Trophoblast cell (in vitro differentiated cells and primary cell): ENCODE data around the gene SPEG.

Source experiments
- DNase-seq, 2 donors: peaks; one replicate each; pipeline ENCODE4 v3.0.0-alpha.2; 2016
- H2AFZ ChIP-seq: 2 replicates; pipeline ENCODE4 v1.6.1; 2013; ENCODE audit warnings: low read length, moderate library complexity, mild to moderate bottlenecking; ENCODE audit not compliant: insufficient read depth, poor library complexity
- H2AK5ac ChIP-seq: 2 replicates; pipeline ENCODE4 v1.6.1; 2013; ENCODE audit warnings: mild to moderate bottlenecking, low read length
- H2BK120ac ChIP-seq: 2 replicates; pipeline ENCODE4 v1.6.1; 2013; ENCODE audit warnings: low read length, mild to moderate bottlenecking, moderate library complexity; ENCODE audit not compliant: insufficient read depth, poor library complexity
- H2BK12ac ChIP-seq: 2 replicates; pipeline ENCODE4 v1.6.1; 2013; ENCODE audit warnings: mild to moderate bottlenecking, low read length, moderate library complexity
- H2BK5ac ChIP-seq: 2 replicates; pipeline ENCODE4 v1.6.1; 2013; ENCODE audit warnings: low read length, low read depth, moderate library complexity, mild to moderate bottlenecking; ENCODE audit not compliant: poor library complexity
- H3K14ac ChIP-seq: 2 replicates; pipeline ENCODE4 v1.6.1; 2013; ENCODE audit warnings: mild to moderate bottlenecking, low read length
- H3K18ac ChIP-seq: 2 replicates; pipeline ENCODE4 v1.6.1; 2013; ENCODE audit warnings: mild to moderate bottlenecking, low read length
- H3K23ac ChIP-seq: 2 replicates; pipeline ENCODE4 v1.6.1; 2013; ENCODE audit warnings: low read length
- H3K27ac ChIP-seq: 2 replicates; pipeline ENCODE4 v1.5.1; 2013; ENCODE audit warnings: low read depth, mild to moderate bottlenecking, inconsistent platforms, low read length, moderate library complexity
- H3K27me3 ChIP-seq: 2 replicates; pipeline ENCODE4 v1.6.1; 2013; ENCODE audit warnings: inconsistent platforms, mild to moderate bottlenecking, low read length, moderate library complexity; ENCODE audit not compliant: insufficient read depth
- H3K36me3 ChIP-seq, 2 experiments: 1 replicate in 1 of 2; 2 replicates in 1 of 2; pipeline ENCODE4 v1.6.1; 2013; ENCODE audit warnings: low read length in 2 of 2, mild to moderate bottlenecking in 2 of 2, moderate library complexity in 1 of 2; ENCODE audit not compliant: insufficient read depth in 2 of 2, control insufficient read depth in 1 of 2
- H3K4ac ChIP-seq: 2 replicates; pipeline ENCODE4 v1.6.1; 2013; ENCODE audit warnings: low read depth, mild to moderate bottlenecking, low read length, moderate library complexity
- H3K4me1 ChIP-seq, 2 experiments: 1 replicate in 1 of 2; 2 replicates in 1 of 2; pipeline ENCODE4 v1.6.1; 2013; ENCODE audit warnings: low read length in 2 of 2, mild to moderate bottlenecking in 2 of 2, moderate library complexity in 1 of 2; ENCODE audit not compliant: insufficient read depth in 2 of 2, control insufficient read depth in 1 of 2
- H3K4me2 ChIP-seq: 2 replicates; pipeline ENCODE4 v1.6.1; 2013; ENCODE audit warnings: inconsistent platforms, mild to moderate bottlenecking, low read length, moderate library complexity
- H3K4me3 ChIP-seq: 2 replicates; pipeline ENCODE4 v1.5.1; 2013; ENCODE audit warnings: mild to moderate bottlenecking, low read depth, low read length, inconsistent platforms
- H3K79me1 ChIP-seq: one replicate; pipeline ENCODE4 v1.6.1; 2013; ENCODE audit warnings: low read length
- H3K79me2 ChIP-seq: 2 replicates; pipeline ENCODE4 v1.6.1; 2013; ENCODE audit warnings: low read length, mild to moderate bottlenecking; ENCODE audit not compliant: control insufficient read depth, insufficient read depth, poor library complexity
- H3K9ac ChIP-seq: 2 replicates; pipeline ENCODE4 v1.6.1; 2013; ENCODE audit warnings: mild to moderate bottlenecking, low read length
- H3K9me3 ChIP-seq: 2 replicates; pipeline ENCODE4 v1.6.1; 2013; ENCODE audit warnings: low read depth, mild to moderate bottlenecking, control low read depth, inconsistent platforms, low read length; ENCODE audit not compliant: insufficient read depth
- H4K12ac ChIP-seq: 2 replicates; pipeline ENCODE4 v1.6.1; 2013; ENCODE audit warnings: low read depth, mild to moderate bottlenecking, low read length, moderate library complexity
- H4K8ac ChIP-seq: 2 replicates; pipeline ENCODE4 v1.6.1; 2013; ENCODE audit warnings: low read depth, mild to moderate bottlenecking, low read length, moderate library complexity
- H4K91ac ChIP-seq: one replicate; pipeline ENCODE4 v1.6.1; 2013; ENCODE audit warnings: low read depth, mild to moderate bottlenecking, low read length, moderate library complexity
- WGBS: extraction: QIAGEN DNeasy Blood & Tissue Kit; methylation state at CpG from one replicate; pipeline ENCODE4 v1.1.7; 2013; ENCODE audit warnings: missing lambda C conversion rate; ENCODE audit not compliant: insufficient read length, insufficient coverage; ENCODE audit errors: extremely low coverage; 5-methylcytosine and 5-hydroxymethylcytosine counted together

SPEG gene

GRCh38 chr2:219515874-219516629, 81.4 kb downstream of the SPEG start:
- peaks cover 27% of the 10 kb centered on the region for H3K27me3 ChIP-seq
- no peak overlapping the region for H3K9ac ChIP-seq
- H3K14ac ChIP-seq, result no peak overlapping the region
- H3K9me3 ChIP-seq, result peaks cover 11% of the 10 kb centered on the region
- no peak overlapping the region for H2BK12ac ChIP-seq
- no peak overlapping the region for H4K8ac ChIP-seq
- DNase-seq, result no peak
- H3K4me1 ChIP-seq, result no peaks in the 10 kb centered on the region
- no peak overlapping the region for H2AK5ac ChIP-seq
- no peaks in the 10 kb centered on the region for H3K79me2 ChIP-seq
- no peak overlapping the region for H2AFZ ChIP-seq
- H2BK120ac ChIP-seq, result no peak overlapping the region
- H3K4ac ChIP-seq, result no peak overlapping the region
- no peak overlapping the region for H3K27ac ChIP-seq
- no peak overlapping the region for H4K91ac ChIP-seq
- H3K4me3 ChIP-seq, result no peak overlapping the region
- H3K4me2 ChIP-seq, result no peak overlapping the region
- H3K36me3 ChIP-seq, result no peaks in the 10 kb centered on the region
- H3K18ac ChIP-seq, result no peak overlapping the region
- no peak overlapping the region for H2BK5ac ChIP-seq
- WGBS, result no CpG with 5 or more reads among the region's 17 CpGs
- no peaks in the 10 kb centered on the region for H3K79me1 ChIP-seq
- no peak overlapping the region for H3K23ac ChIP-seq
- H4K12ac ChIP-seq, result no peak overlapping the region

- H3K18ac ChIP-seq, result no peak overlapping the region
- WGBS, result no CpG with 5 or more reads among the region's 7 CpGs
- H3K36me3 ChIP-seq, result no peaks in the 10 kb centered on the region
These were observed 82.2 kb downstream of the SPEG start for GRCh38 chr2:219516888-219517287.

GRCh38 chr2:219517954-219518778, 83.5 kb downstream of the SPEG start:
- Histone ChIP-seq H3K23ac (no peak overlapping the region), H2BK5ac (no peak overlapping the region), H3K14ac (no peak overlapping the region), H3K9me3 (peaks cover 6% of the 10 kb centered on the region), H3K4me2 (no peak overlapping the region), H3K79me1 (no peaks in the 10 kb centered on the region), H3K4me3 (no peak overlapping the region), H3K4ac (no peak overlapping the region), H4K91ac (no peak overlapping the region), H4K8ac (no peak overlapping the region), H3K4me1 (peaks cover 0 to 2% of the 10 kb centered on the region in 2 experiments), H3K27ac (no peak overlapping the region), H4K12ac (no peak overlapping the region), H2AFZ (no peak overlapping the region), H2BK12ac (no peak overlapping the region), H3K79me2 (no peaks in the 10 kb centered on the region), H3K27me3 (peaks cover 35% of the 10 kb centered on the region), H3K9ac (no peak overlapping the region), H2AK5ac (no peak overlapping the region), H3K18ac (no peak overlapping the region), H2BK120ac (no peak overlapping the region), H3K36me3 (no peaks in the 10 kb centered on the region)
- DNase-seq, result no peak
- WGBS, result no CpG with 5 or more reads among the region's 10 CpGs

More at GRCh38 chr2:219516888-219517287, 82.2 kb downstream of the SPEG start:
- H2BK12ac ChIP-seq, result no peak overlapping the region
- no peak overlapping the region for H3K4me2 ChIP-seq
- peaks cover 29% of the 10 kb centered on the region for H3K27me3 ChIP-seq
- no peaks in the 10 kb centered on the region for H3K79me1 ChIP-seq
- no peak overlapping the region for H3K4me3 ChIP-seq
- no peak overlapping the region for H2AK5ac ChIP-seq
- H3K27ac ChIP-seq, result no peak overlapping the region
- no peaks in the 10 kb centered on the region for H3K79me2 ChIP-seq
- H3K23ac ChIP-seq, result no peak overlapping the region
- H3K4ac ChIP-seq, result no peak overlapping the region
- peaks cover 0 to 2% of the 10 kb centered on the region in 2 experiments for H3K4me1 ChIP-seq
- no peak overlapping the region for H4K12ac ChIP-seq
- H2BK5ac ChIP-seq, result no peak overlapping the region
- no peak overlapping the region for H2AFZ ChIP-seq
- no peak overlapping the region for H3K14ac ChIP-seq
- H4K8ac ChIP-seq, result no peak overlapping the region
- peaks cover 7% of the 10 kb centered on the region for H3K9me3 ChIP-seq
- H3K9ac ChIP-seq, result no peak overlapping the region
- no peak overlapping the region for H4K91ac ChIP-seq
- no peak for DNase-seq
- H2BK120ac ChIP-seq, result no peak overlapping the region

DNA sequence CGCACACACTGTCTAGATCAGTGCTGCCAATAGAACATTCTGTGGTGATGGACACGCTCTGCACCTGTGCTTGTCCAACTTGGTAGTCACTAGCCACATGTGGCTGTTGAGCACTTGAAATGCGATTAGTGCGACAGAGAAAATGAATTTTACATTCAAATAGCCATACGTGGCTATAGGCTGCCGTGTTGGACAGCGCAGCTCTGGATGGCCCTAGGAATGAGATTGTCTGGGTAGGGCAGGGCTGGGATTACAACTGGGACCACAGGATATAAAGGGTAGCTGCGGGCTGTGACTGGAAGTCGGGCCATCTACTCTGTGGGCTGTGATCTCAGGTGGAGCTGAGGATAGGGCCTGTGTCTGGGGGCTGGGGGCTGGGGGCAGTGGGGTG, 84.9 kb downstream of the SPEG start:
- Histone ChIP-seq H3K9me3 (peaks cover 8% of the 10 kb centered on the region), H4K8ac (no peak overlapping the region), H3K79me2 (no peaks in the 10 kb centered on the region), H3K27me3 (peaks cover 31% of the 10 kb centered on the region), H3K9ac (no peak overlapping the region), H3K36me3 (no peaks in the 10 kb centered on the region), H3K4ac (no peak overlapping the region), H4K91ac (no peak overlapping the region), H3K79me1 (no peaks in the 10 kb centered on the region), H3K4me1 (peaks cover 0 to 2% of the 10 kb centered on the region in 2 experiments), H2BK12ac (no peak overlapping the region), H3K14ac (no peak overlapping the region), H3K27ac (no peak overlapping the region), H2AK5ac (no peak overlapping the region), H3K18ac (no peak overlapping the region), H3K4me3 (no peak overlapping the region), H2AFZ (no peak overlapping the region), H2BK120ac (no peak overlapping the region), H4K12ac (no peak overlapping the region), H2BK5ac (no peak overlapping the region), H3K4me2 (no peak overlapping the region), H3K23ac (no peak overlapping the region)
- DNase-seq, result no peak
- no CpG with 5 or more reads among the region's 9 CpGs for WGBS
